GOT3 (cell line): ENCODE data around the gene ALKBH3.

ENCODE experiments used
- DNase-seq: peaks from one replicate; lab custom pipeline; 2025; ENCODE audit warnings: mixed read lengths; lab: John Stamatoyannopoulos, UW

Gene ALKBH3

GRCh38 chr11:43880640-43881159 lies at the start of gene ALKBH3:
TSS of gene ALKBH3 (plus strand) at chr11:43880831. CDS start at chr11:43882653, 1,822 bp downstream.
- peak; percentile 42 for DNase-seq

GRCh38 chr11:43830928-43831440 lies 49.6 kb upstream of the ALKBH3 start:
- DNase-seq: peak; percentile 40

GRCh38 chr11:43832536-43832935 lies 48.1 kb upstream of the ALKBH3 start:
- no peak for DNase-seq

GRCh38 chr11:43833657-43834073 lies 47.0 kb upstream of the ALKBH3 start:
- DNase-seq: no peak

GRCh38 chr11:43834286-43834685 lies 46.3 kb upstream of the ALKBH3 start:
- no peak for DNase-seq

- DNase-seq: no peak
These were observed 45.5 kb upstream of the ALKBH3 start for GRCh38 chr11:43835104-43835503.

- DNase-seq: no peak
These were observed 42.8 kb upstream of the ALKBH3 start for GRCh38 chr11:43837879-43838278.

- no peak for DNase-seq
These were observed 38.6 kb upstream of the ALKBH3 start for GRCh38 chr11:43842021-43842420.

- no peak for DNase-seq
These were observed 34.8 kb upstream of the ALKBH3 start for GRCh38 chr11:43845816-43846215.

GRCh38 chr11:43852057-43852636 lies 28.5 kb upstream of the ALKBH3 start:
- DNase-seq: peak; percentile 22

GRCh38 chr11:43853781-43854180 lies 26.9 kb upstream of the ALKBH3 start:
- DNase-seq: no peak

GRCh38 chr11:43856993-43857392 lies 23.6 kb upstream of the ALKBH3 start:
- DNase-seq: no peak

GRCh38 chr11:43861141-43861540 lies 19.5 kb upstream of the ALKBH3 start:
- no peak for DNase-seq

- DNase-seq: no peak
These were observed 14.1 kb upstream of the ALKBH3 start for GRCh38 chr11:43866520-43866919.

GRCh38 chr11:43866969-43867368 lies 13.7 kb upstream of the ALKBH3 start:
- no peak for DNase-seq

GRCh38 chr11:43868852-43869567 lies 11.6 kb upstream of the ALKBH3 start:
- DNase-seq: no peak

- no peak for DNase-seq
These were observed 9.6 kb upstream of the ALKBH3 start for GRCh38 chr11:43871051-43871450.

- DNase-seq: no peak
These were observed 7.6 kb upstream of the ALKBH3 start for GRCh38 chr11:43872995-43873394.

- no peak for DNase-seq
These were observed 6.6 kb upstream of the ALKBH3 start for GRCh38 chr11:43874078-43874477.

GRCh38 chr11:43874738-43875137 lies 5.9 kb upstream of the ALKBH3 start:
- DNase-seq: no peak

- peak; percentile 38 for DNase-seq
These were observed 617 bp upstream of the ALKBH3 start for GRCh38 chr11:43879789-43880639.

GRCh38 chr11:43892851-43893250 lies 12.2 kb downstream of the ALKBH3 start:
- DNase-seq: no peak
